Activated effector memory CD4-positive, alpha-beta T cell treated with anti-CD3 and anti-CD28 coated beads, Interleukin-2, amount 50 U/mL, for 16 hours (primary cell): ENCODE measurements around the gene OPN4.

Experiments used
- DNase-seq: peaks from one replicate; pipeline ENCODE4 v3.0.0-alpha.2; 2020

Gene OPN4

GRCh38 chr10:86662186-86663045 lies 8.1 kb downstream of the OPN4 start:
- no peak for DNase-seq

- DNase-seq = no peak
Measured at GRCh38 chr10:86663046-86663345, 8.6 kb downstream of the OPN4 start.

DNA sequence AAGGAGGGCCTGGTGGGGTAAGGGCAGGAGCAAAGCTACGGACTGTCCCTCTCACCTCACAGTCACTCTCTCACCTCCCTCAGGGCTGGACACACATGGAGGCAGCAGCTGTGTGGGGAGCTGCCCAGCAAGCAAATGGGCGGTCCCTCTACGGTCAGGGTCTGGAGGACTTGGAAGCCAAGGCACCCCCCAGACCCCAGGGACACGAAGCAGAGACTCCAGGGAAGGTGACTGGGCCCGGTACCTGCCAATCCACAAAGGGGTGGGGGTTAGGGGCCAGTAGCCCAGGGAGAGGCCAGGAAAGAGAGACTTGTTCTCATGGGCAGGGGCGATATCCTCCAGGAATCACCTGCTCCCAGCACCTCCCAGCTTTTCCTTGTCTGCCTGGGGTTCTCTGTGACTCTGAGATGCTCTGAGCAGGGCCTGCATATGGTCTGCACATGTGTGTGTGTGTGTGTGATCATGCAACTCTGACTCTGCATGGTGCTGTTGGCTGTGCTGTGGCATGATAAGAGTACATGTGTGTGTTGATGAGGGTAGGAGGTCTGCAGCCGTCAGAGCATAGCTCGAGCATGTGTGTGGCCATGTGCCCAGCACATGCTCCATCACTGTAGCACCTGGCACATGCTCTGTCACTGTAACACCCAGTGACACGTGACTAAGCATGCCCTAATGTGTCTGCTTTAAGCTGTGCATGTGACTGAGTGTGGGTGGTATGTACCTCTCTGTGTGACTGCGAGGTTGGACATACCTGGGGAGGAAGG lies 9.4 kb downstream of the OPN4 start:
- DNase-seq = no peak

- no peak for DNase-seq
Measured at GRCh38 chr10:86664341-86665217, 10.2 kb downstream of the OPN4 start.

DNA sequence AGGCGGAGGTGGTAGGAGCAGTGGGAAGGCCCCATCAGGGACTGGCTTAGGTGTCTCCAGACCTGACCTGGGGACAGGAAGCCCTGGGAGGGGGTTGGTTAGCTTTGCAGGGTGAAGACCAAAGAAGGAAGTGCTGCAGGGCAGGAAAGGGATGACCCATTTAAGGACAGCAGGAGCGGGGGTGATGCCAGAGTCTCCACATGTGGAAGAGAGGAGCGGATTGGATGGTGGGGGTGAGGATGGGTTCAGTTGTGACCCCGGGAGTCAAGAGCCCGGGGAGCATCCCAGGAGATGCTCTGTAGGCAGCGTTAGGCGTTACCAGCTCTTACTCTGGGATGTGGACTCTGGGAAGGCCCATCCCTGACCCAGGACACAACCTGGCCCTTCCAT lies 10.9 kb downstream of the OPN4 start:
- DNase-seq = no peak

DNA sequence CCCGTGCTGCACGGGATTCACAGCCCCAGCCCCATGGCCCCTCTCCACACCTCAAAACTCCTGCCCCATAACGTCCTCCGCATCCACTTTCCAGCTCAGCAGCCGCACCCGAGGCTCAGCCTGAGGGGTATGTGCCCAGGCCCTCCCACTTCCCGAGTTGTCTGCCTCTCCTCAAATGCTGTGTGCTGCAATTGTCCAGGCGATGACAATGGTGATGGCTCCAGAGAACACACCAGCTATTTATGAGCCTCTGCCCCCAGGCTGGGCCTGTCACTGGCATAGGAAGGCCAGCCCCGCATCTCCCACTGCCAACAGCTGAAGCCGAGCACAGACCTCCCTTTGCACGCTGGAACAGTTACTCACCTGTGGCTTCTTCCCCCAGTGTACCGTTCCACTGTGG lies 11.5 kb downstream of the OPN4 start:
- DNase-seq = no peak

DNA sequence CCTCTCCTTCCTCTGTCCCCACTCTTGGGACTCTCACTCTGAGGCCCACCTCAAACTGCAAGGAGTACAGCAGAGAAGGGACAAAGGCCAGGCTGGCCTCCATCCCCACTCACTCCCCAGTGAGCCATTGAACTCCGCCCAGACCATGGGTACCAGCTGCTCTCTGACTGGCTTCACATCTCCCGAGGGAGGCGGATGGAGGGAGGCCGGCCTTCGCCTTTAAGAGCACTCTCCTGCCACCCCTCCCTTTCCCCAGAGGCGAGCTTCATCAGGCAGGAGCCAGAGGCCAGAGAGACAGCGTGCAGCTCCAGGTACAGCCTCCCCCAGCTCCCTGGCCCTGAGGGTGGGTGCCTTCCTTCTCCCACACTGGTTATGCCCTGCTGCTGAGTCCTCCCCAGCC lies 12.2 kb downstream of the OPN4 start:
- DNase-seq = no peak

DNA sequence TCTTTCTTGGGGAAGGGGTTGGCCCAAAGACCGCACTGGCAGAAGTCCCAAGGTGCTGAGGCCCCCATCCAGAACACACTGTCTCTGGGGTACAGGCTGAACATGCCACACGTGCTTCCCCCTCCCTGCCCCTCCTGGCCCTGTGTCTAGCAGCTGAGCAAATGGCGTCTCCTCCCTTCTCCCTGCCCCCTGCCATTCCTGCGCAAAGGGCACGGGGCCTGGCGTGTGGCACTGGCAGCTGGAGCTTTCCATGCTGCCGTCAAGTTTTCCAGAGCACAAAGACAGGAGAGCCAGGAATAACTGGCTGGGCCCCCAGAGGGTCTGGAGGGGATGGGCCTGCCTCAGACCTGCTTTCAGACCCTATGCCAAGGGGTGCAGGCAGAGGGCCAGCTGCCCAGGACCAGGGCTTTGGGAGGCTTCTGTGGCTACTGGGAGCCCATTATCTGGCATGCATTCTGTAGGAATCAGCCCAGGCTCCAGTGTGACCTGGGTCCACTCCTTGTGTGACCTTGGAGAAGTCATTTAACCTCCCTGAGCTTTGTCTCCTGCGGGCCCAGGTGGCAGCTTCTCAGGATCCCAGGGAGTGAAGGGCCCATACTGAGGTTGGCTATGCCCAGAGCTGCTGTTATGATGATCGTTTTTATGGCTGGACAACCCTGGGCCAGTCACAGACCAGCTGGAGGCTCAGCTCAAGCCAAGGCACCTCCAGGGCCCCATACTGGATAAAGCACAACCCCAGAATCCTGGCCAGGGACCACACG lies 13.3 kb downstream of the OPN4 start:
- no peak for DNase-seq

DNA sequence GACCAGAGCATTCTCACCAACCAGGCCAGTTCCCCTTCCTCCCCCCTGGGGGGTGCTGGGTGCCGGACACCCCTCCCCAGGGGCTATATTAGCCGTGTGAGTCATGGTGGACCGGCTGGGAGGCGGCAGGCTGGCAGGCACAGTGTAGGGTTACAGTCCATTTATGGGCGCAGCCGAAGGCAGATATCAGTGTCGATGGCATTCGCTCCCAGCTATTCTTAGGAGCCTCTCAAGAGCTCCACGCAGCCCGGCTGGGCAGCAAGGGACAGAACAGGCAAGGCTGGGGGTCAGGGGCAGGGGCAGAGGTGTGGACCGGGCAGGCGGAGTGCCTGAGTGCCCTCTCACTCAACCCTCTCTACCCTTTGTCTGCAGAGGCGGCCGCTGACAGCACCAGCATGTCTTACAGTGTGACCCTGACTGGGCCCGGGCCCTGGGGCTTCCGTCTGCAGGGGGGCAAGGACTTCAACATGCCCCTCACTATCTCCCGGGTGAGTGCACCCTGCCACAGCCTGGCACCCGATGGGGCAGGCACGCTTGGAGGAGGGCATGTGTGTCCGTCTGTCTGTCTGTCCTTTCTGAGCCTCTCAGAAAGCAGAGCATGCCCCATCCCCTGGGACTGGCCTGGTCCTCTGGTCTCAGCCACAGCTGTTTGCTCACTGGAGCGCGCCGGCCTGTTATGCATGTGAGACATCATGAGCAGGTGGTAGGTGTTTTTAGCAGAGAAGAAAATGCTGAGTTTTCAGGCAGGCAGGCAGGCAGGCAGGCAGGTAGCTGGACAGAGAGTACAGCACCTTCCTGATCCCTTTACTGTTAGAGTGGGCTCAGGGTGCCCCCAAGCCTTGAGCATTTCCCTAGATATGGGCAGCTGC lies 14.2 kb downstream of the OPN4 start, which contains the start of gene LDB3:
LDB3 (plus strand) TSS at position 215 of the 869 bp plus-strand sequence; CDS start at position 396, 181 bp downstream.
- no peak for DNase-seq

- DNase-seq = no peak
Measured at GRCh38 chr10:86670290-86670811, 16.0 kb downstream of the OPN4 start.

DNA sequence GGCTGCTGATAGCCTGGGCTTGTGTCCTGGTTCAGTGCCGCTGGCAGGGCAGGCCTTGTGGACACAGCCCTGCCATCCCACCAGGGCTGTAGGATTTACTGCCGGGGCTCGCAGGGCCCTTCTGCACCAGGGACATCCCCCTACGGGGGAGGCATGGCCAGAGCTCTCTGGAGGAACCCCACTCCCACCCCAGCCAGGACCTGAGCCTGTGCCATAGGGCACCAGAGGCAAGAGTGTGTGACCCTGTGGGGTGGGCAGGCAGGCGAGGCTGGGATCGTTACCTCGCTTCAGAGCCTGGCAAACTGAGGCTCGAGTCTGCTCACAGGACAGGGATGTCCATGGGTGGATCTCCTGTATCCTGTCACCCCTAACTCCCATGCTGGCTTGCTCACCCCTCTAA lies 16.5 kb downstream of the OPN4 start:
- no peak for DNase-seq

DNA sequence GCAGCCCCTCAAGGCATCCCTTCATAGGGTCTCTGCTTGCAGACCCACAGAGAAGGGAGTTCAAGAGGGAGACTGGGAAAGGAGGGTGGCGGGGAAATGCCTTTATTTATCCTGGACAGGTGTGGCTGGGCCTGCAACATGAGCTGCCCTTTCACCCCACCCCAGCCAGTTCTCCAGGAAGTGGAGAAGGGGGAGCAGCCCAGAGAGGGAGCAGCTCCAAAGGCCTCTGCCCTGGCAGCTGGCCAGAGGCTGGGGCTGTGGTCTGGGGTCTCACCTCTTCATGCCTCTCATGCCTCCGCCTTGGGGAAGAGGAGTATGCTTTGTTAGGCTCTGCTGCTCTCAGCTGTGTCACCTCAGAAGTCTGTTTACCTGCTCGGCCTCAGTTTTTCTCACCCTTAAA lies 17.1 kb downstream of the OPN4 start:
- DNase-seq = no peak

DNA sequence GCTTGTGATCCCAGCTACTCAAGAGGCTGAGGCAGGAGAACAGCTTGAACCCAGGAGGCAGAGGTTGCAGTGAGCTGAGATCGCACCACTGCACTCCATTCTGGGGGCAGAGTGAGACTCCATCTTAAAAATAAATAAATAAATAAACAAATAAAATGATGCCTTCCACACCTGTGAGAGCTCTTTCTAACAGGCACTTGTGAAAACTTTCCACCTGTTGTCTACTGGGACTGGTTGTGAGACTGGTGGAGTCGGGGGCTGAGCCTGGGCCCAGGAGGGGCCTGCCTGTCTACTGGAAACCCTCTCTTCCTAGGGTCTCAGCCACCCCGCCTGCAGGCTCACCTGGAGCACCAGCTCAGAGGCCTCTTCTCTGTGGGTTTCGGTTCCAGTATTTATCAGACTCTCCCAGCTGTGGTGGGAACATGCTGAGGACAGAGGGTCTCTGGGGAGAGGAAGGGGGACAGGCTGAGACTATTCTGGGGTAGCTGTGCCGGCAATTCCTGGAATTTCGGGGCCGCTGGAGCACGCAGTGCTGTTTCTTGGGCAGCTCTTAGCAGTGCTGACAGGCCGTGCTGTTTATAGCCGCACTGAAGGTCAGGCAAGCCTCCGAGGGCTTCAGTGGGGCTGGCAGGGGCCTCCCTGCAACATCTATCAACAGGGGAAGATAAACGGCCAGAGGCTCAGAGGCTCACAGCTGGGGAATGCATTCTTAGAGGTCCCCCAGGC lies 17.8 kb downstream of the OPN4 start:
- DNase-seq = no peak

DNA sequence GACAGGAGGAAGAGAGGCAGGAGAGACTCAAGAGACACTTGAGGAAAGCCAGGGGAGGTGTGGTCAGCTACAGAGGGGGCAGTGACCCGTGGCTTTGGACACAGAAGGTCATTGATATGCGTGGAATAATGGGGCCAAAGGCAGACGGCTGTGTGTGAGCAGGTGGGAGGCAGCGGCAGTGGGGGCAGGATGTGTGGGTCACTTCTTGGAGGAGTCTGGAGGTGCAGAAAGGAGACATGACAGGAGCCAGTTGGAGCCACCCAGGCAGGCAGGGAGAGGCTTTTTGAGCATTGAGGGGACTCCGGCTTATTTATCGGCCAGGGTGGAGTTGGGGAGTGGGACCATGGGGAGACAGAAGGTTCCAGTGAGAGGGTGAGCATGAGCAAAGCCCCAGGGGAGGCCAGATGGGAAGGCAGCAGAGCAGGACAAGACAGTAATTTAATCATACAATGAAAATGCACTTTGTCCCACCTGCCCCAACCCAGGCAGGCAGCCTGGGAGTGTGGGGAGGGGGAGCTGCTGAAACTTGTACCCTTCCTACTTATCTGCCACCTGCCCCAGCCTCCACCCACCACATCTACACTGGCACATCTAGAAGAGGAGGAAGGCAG lies 19.0 kb downstream of the OPN4 start:
- DNase-seq = no peak

- DNase-seq = no peak
Measured at GRCh38 chr10:86673827-86674581, 19.7 kb downstream of the OPN4 start.

- DNase-seq = no peak
Measured at GRCh38 chr10:86674912-86675311, 20.6 kb downstream of the OPN4 start.

- DNase-seq = no peak
Measured at GRCh38 chr10:86677374-86677773, 23.0 kb downstream of the OPN4 start.

DNA sequence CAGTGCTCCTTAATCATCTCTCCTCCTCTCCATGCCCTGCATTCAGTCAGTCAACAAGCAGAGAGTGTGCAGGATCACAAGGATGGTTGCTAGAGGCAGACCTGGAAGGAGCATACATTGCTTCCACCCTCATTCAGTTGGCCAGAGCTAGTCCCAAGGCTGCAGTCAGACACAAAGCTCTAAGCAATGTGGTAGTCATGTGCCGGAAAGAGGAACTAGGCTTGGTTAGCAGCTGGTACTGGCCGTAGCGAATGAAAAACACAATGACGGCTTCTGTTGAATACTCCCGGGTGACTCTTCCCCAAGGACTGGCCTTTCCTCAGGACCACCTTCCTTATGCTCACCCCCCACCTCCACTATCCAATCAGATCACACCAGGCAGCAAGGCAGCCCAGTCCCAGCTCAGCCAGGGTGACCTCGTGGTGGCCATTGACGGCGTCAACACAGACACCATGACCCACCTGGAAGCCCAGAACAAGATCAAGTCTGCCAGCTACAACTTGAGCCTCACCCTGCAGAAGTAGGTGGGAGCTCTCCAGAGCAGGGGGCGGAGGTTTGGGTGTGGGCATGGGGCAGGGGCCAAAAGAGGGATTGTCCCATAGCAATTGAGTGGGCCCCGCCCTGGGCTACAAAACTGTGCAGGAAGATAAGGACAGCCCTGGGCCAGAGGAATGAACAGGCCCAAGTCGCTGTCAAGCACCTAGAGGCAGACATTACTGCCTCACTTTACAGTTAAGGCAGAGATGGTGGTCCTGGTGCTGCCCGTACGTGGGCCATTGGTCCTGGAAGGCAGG lies 24.8 kb downstream of the OPN4 start:
- no peak for DNase-seq

- DNase-seq = no peak
Measured at GRCh38 chr10:86681047-86681446, 26.7 kb downstream of the OPN4 start.
